GM18499 (cell line): ENCODE data around the gene LPP.

Experiments used
- ATAC-seq: cut with Tn5 transposase; IDR thresholded peaks from one replicate; pipeline ENCODE4 v1.9.1; 2021; ENCODE audit warnings: moderate number of reproducible peaks; ENCODE audit not compliant: insufficient read depth, unreplicated experiment

Gene LPP

GRCh38 chr3:188134079-188134478, 19.9 kb upstream of the LPP start:
- ATAC-seq: no peak

- no peak for ATAC-seq
Measured at GRCh38 chr3:188134856-188135255, 19.1 kb upstream of the LPP start.

GRCh38 chr3:188135271-188135670, 18.7 kb upstream of the LPP start:
- ATAC-seq: no peak

GRCh38 chr3:188137051-188137450, 16.9 kb upstream of the LPP start:
- ATAC-seq: no peak

GRCh38 chr3:188139466-188139865, 14.5 kb upstream of the LPP start:
- no peak for ATAC-seq

GRCh38 chr3:188146219-188146618, 7.7 kb upstream of the LPP start:
- ATAC-seq: no peak

- ATAC-seq: no peak
Measured at GRCh38 chr3:188147782-188148181, 6.2 kb upstream of the LPP start.

GRCh38 chr3:188148318-188148717, 5.6 kb upstream of the LPP start:
- no peak for ATAC-seq

- no peak for ATAC-seq
Measured at GRCh38 chr3:188149587-188149986, 4.4 kb upstream of the LPP start.

GRCh38 chr3:188150982-188151381, 3.0 kb upstream of the LPP start:
- no peak for ATAC-seq

GRCh38 chr3:188151438-188151837, 2.5 kb upstream of the LPP start:
- ATAC-seq: no peak

- ATAC-seq: no peak
Measured at GRCh38 chr3:188152660-188153436, 1.1 kb upstream of the LPP start.

GRCh38 chr3:188153437-188154013, 432 bp upstream of the LPP start:
- ATAC-seq: no peak

- ATAC-seq: no peak
Measured at GRCh38 chr3:188154809-188155574, 1.0 kb downstream of the LPP start.

- ATAC-seq: no peak
Measured at GRCh38 chr3:188156056-188156455, 2.1 kb downstream of the LPP start.

- ATAC-seq: no peak
Measured at GRCh38 chr3:188157407-188157806, 3.5 kb downstream of the LPP start.

- no peak for ATAC-seq
Measured at GRCh38 chr3:188157971-188158370, 4.0 kb downstream of the LPP start.

GRCh38 chr3:188158731-188159310, 4.9 kb downstream of the LPP start:
- ATAC-seq: no peak

- no peak for ATAC-seq
Measured at GRCh38 chr3:188160751-188161150, 6.8 kb downstream of the LPP start.

GRCh38 chr3:188164248-188164687, 10.3 kb downstream of the LPP start:
- no peak for ATAC-seq

- ATAC-seq: no peak
Measured at GRCh38 chr3:188165596-188165995, 11.6 kb downstream of the LPP start.
